KOPT-K1 (cell line): ENCODE data around the gene C6orf136.
"Not testable (repeated sequence)": the region's sequence is repeated elsewhere in the genome, so short reads cannot be mapped to it uniquely, and the experiment has no call there.

Source experiments
- H3K27ac ChIP-seq: fragments of 200-600 bp; sonication (generic); 2 replicates; pipeline ENCODE4 v1.5.1; 2016; ENCODE audit warnings: antibody characterized with exemption, mild to moderate bottlenecking, low read depth, low read length; ENCODE audit not compliant: poor library complexity, severe bottlenecking
- H3K36me3 ChIP-seq: fragments of 200-600 bp; sonication (generic); 2 replicates; pipeline ENCODE4 v1.5.1; 2017; ENCODE audit warnings: antibody characterized with exemption, mild to moderate bottlenecking, low read length, moderate library complexity; ENCODE audit not compliant: insufficient read depth
- H3K9me3 ChIP-seq: fragments of 200-600 bp; sonication (generic); 2 replicates; pipeline ENCODE4 v1.5.1; 2017; ENCODE audit warnings: antibody characterized with exemption, low read length, mild to moderate bottlenecking; ENCODE audit not compliant: insufficient read depth, poor library complexity, severe bottlenecking

Gene C6orf136

GRCh38 chr6:30635834-30636233 lies 11.1 kb upstream of the C6orf136 start:
- H3K27ac ChIP-seq: no peak overlapping the region
- no peaks in the 10 kb centered on the region for H3K9me3 ChIP-seq
- peaks cover 53% of the 10 kb centered on the region for H3K36me3 ChIP-seq

DNA sequence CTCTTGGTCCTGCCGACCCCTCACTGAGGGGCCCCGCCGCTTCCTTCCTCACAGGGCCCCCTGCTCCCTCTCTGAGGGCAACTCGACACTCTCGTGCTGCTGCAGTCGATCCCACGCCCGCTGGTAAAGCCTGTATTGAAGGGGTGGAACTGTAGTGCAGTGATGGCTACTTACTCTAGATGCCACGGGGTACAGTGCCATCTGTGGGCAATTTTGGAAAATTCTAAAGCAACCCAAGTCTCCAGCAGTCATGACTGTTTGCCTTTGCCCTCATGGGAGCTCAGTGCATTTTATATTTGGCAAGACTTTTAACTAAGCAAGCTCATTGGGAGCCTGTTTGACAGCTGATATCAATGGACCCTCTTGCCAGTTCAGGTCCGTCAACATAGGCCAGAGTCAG lies 6.5 kb upstream of the C6orf136 start:
- Histone ChIP-seq H3K36me3 (peaks cover 57% of the 10 kb centered on the region; the same call in 1 of the 2 replicates), H3K9me3 (no peaks in the 10 kb centered on the region), H3K27ac (peak overlapping the region; percentile 62)

- H3K27ac ChIP-seq: peak overlapping the region; percentile 62
- H3K9me3 ChIP-seq: no peaks in the 10 kb centered on the region
- peaks cover 63% of the 10 kb centered on the region for H3K36me3 ChIP-seq
Observed at GRCh38 chr6:30641048-30641447, 5.9 kb upstream of the C6orf136 start.

- H3K27ac ChIP-seq: no peak overlapping the region
- no peaks in the 10 kb centered on the region for H3K9me3 ChIP-seq
- peaks cover 58% of the 10 kb centered on the region for H3K36me3 ChIP-seq
Observed at GRCh38 chr6:30643656-30644055, 3.3 kb upstream of the C6orf136 start.

- H3K27ac ChIP-seq: no peak overlapping the region
- no peaks in the 10 kb centered on the region for H3K9me3 ChIP-seq
- H3K36me3 ChIP-seq: peaks cover 61% of the 10 kb centered on the region
Observed at GRCh38 chr6:30644769-30645168, 2.2 kb upstream of the C6orf136 start.

GRCh38 chr6:30645989-30646388 lies 944 bp upstream of the C6orf136 start:
- H3K9me3 ChIP-seq: no peaks in the 10 kb centered on the region
- H3K27ac ChIP-seq: peak overlapping the region; percentile 92
- peaks cover 61% of the 10 kb centered on the region for H3K36me3 ChIP-seq

GRCh38 chr6:30647242-30648116 lies 546 bp downstream of the C6orf136 start:
- Histone ChIP-seq H3K36me3 (peaks cover 69% of the 10 kb centered on the region), H3K9me3 (no peaks in the 10 kb centered on the region), H3K27ac (peak overlapping the region; percentile 92)

DNA sequence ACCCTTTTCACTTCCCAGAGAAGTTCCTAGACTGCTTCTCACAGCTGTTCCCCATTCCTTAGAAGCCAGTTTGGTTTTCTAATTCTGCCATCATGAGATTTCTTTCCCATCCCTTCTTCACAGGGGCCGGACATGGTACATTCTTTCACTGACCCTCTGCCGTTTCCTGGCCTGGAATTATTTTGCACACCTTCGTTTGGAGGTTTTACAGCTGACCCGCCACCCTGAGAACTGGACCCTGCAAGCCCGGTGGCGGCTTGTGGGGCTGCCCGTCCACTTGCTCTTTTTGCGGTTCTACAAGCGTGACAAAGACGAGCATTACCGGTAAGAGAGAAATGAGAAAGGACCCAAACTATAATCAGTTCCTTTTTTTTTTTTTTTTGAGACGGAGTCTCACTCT lies 4.2 kb downstream of the C6orf136 start:
- no peaks in the 10 kb centered on the region for H3K9me3 ChIP-seq
- H3K27ac ChIP-seq: no peak overlapping the region
- H3K36me3 ChIP-seq: peaks cover 71% of the 10 kb centered on the region

- Histone ChIP-seq H3K36me3 (peaks cover 99% of the 10 kb centered on the region), H3K9me3 (no peaks in the 10 kb centered on the region), H3K27ac (no peak overlapping the region)
Observed at GRCh38 chr6:30654798-30655742, 8.1 kb downstream of the C6orf136 start.

DNA sequence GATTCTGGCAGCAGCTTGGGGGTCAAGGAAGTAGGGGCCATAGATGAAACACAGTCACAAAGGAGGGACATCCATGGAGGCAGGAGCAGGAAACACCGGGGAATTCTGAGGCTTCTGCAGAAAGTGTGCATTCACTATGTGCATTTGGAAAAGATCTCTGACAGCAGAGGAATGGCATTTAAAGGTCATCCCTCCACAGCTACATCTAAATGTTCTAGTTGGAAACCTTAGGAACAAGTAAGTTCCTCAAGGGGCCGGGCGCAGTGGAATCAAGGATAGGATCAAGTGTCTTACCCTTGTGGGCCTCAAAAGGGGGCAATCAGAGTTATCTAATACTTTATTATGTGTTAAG lies 8.8 kb downstream of the C6orf136 start:
- Histone ChIP-seq H3K36me3 (peaks cover 100% of the 10 kb centered on the region), H3K27ac (no peak overlapping the region), H3K9me3 (no peaks in the 10 kb centered on the region)

- Histone ChIP-seq H3K27ac (no peak overlapping the region), H3K36me3 (peaks cover 97% of the 10 kb centered on the region), H3K9me3 (no peaks in the 10 kb centered on the region)
Observed at GRCh38 chr6:30656513-30656912, 9.6 kb downstream of the C6orf136 start.

DNA sequence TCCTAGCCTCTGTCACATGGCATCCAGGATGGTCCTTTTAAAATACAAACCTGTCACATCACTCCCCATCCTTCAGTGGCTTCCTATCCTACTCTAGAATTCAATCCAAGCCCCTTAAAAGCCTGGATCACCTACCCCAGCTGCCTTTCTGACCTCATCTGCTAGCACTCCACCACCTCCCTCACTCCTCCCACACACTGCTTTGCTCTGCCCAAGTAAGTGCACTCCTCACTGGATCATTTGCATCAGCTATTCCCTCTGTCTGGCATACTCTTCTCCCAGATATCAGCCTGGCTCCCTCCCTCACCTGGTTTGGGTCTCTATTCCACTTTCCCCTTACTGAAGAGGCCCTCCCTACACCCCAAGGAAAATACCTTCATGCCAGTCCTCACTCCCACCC lies 10.5 kb downstream of the C6orf136 start:
- Histone ChIP-seq H3K27ac (no peak overlapping the region), H3K9me3 (no peaks in the 10 kb centered on the region), H3K36me3 (peaks cover 97% of the 10 kb centered on the region)

GRCh38 chr6:30657922-30658321 lies 11.0 kb downstream of the C6orf136 start:
- peaks cover 97% of the 10 kb centered on the region for H3K36me3 ChIP-seq
- not testable (repeated sequence) for H3K27ac ChIP-seq, H3K9me3 ChIP-seq

GRCh38 chr6:30664994-30665767 lies 18.2 kb downstream of the C6orf136 start:
- Histone ChIP-seq H3K36me3 (peaks cover 92% of the 10 kb centered on the region), H3K9me3 (no peaks in the 10 kb centered on the region), H3K27ac (no peak overlapping the region)

- H3K27ac ChIP-seq, H3K9me3 ChIP-seq: not testable (repeated sequence)
- H3K36me3 ChIP-seq: peaks cover 94% of the 10 kb centered on the region
Observed at GRCh38 chr6:30666300-30666699, 19.4 kb downstream of the C6orf136 start.
